Activated naive CD4-positive, alpha-beta T cell treated with Interleukin-2 at 50 U/mL for 16 hours (primary cell): Measurements from ENCODE around the gene RPGRIP1L.

Experiments used
- DNase-seq: peaks from one replicate; pipeline ENCODE4 v3.0.0-alpha.2; 2020

Gene RPGRIP1L

DNA sequence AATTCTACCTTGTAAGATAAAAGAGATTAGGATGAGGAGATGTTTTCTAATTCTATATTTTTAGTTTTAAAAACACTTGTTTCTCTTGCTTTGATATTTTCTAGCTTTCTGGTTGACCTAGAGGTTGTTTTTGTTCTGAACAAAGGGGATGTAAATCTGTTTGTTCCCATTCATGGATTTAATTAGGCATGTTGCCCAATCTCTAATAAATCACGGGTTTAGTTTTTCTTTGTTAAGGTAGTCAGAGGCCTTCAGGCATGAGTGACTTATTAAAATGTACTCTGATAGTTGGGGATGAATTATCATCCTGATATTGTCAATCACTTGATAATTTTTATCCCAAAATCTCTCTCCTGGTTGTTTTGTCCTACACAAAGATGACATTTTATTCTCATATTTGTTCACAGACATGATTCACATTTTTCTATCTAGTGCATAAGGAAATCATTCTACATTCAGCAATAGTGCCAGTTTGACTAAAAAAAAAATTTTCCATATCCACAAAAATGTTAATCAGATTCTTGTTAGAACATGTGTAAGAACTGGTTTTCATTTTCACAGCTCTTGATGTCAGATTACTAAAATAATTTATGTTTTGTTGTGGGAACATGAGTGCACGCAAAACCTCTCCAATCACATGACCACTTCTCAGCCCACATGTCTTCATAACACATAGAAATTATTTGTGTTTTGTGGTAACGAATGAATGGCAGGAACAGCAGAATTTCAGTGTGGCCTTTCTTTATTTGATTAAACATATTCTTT is 105.0 kb downstream of the RPGRIP1L start:
- no peak for DNase-seq

DNA sequence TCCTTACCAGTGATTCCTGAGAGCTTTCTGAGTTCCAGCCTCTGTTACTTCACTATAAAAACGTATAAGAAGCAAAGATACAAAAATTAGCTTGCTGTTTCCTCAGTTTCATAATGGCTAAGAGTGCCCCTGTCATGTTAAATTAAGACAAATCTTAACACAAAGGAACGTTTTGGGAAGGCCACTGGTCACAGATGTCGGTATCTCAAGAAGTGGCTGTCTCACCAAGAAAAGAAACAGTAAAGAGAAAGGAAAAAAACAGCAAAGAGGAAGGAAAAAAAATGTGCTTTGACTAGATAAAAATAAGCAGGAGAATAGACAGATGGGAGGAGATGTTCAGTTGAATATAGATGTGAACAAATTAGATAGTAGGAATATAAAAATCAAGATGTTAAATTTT is 105.9 kb downstream of the RPGRIP1L start:
- no peak for DNase-seq

DNA sequence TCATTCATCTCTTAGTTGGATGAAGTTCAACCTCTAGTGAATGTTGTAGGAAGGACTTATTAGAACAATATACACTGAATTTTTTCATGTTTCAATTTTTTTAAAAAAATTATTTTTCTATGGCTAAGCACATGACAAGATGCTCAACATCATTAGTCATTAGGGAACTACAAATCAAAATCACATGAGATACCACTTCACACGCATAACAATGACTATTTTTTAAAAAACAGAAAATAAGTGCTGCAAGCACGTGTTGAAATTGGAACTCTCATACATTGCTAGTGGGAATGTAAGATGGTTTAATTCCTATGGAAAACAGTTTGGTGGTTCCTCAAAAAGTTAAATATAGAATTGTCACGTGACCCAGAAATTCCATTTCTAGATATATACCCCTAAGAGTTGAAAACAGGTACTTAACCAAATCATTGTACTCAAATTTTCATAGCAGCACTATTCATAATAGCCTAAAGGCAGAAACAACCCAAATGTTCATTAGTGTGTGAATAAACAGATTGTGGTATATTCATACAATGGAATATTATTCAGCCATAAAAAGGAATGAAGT is 115.5 kb downstream of the RPGRIP1L start:
- no peak for DNase-seq

DNA sequence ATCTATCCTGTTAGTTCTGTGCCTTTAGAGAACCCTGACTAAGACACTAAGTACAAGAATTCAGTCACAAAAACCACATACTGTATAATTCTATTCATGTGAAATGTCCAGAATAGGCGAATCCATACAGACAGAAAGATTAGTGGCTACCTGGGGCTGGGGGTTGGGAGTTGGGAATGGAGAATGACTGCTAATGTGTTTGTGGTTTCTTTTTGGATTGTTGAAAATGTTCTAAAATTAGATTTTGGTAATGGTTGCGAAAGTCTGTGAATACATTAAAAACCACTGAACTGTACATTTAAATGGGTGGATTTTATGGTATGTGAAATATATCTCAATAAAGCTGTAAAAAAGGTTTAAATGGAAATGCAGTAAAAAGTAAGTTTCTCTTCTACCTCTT is 120.3 kb downstream of the RPGRIP1L start:
- no peak for DNase-seq

DNA sequence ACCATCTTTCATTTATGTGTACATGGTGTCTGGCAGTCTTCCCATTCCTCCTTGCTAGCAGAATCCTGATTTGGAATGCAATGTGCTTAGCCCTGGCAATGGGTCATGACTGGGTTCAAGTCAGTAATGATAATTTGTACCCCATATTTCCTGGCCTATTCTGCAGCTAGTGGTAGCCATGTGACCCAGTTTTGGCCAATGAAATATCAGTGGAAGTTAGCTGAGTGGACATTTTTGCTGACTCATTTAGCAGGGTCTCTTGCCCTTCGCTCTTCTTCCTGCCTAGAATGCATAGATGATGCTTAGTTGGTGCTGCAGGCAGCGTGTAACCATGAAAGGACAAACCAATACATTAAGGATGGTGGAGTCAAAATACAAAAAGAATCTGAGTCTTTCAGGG is 121.9 kb downstream of the RPGRIP1L start:
- DNase-seq: no peak

DNA sequence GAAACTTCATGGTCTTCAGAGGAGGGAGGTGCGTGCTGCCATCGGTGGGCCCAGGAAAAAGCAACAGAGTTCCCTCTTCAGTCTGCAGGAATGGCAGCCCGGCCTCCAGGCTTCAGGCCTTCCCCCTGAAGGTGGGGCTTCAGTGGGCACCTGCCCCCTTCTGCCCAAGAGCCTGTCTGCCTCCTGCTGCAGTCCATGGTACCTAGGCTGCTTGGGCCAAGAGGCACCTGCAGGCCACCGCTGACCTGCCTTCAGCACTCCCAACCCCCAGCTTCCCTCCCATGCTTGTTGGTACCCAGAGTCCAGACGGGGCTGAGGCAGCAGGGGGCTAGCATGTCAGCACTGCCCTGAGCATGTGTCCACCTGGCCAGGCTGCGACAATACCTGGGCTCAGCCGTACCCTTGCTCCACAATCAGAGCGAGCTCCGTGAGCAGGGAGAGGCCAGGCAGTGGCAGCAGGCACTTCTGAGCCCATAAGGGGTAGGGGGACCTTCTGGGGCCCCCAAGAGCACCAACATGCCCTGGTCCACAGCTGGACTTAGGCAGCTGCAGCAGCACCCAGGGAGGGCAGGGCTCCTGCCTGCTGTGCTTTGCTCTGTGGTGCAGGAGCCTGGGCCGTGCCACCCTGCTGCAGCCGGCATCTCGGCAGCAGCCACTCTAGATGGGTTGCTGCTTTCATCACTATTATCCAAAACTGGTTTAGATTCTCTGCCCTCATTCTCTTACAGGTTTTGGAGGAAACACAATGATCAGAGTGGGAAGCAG is 123.4 kb downstream of the RPGRIP1L start:
- no peak for DNase-seq

DNA sequence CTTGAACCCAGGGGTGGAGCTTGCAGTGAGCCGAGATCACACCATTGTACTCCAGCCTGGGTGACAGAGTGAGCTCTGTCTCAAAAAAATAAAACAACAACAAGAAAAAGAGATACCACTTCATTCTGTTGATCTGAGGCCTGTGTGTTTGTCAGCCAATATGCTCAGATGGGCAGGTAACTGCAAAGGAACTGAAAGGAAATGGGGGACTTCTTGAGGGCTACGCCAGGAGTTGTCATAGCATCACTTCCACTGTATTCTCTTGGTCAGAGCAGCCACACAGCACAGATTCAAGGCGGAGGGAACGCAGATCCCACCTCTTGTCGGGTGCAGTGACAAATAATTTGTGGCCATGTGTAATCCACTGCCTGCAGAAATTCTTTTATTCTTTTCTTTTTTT is 126.8 kb downstream of the RPGRIP1L start:
- no peak for DNase-seq

DNA sequence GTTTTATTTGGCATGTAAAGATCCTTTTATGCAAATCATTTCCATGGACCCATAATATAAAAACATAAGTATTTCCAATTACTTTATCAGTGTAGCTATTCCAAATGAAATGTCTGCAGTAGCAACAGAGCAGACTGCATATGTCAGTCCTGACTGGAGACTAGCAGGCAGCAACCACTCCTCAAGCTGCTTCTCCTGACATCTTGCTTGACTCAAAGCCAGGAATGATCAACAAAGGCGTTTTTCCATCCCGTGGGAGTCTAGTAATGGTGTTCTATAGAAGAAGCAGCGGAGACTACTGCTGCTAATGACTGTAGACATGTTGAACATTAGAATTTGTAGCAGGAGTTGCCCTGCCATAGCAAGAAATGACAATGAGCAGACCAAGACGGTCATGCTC is 127.4 kb downstream of the RPGRIP1L start:
- no peak for DNase-seq

DNA sequence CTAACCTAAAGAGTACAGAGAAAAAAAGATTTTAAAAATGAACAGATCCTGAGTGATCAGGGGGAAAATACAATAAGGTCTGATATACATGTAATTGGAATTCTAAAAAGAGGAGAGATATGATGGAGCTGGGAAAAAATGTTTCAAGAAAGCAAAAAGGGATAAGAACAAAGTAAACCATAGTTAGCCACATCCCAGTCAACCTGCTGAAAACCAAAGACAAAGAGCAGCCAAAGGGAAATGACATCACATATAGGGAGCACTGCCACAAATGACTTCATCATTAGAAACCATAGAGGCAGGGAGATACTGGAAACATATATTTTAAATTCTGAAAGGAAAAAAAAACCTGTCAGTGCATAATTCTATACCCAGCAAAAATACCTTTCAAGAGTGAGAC is 131.9 kb downstream of the RPGRIP1L start:
- DNase-seq: no peak

DNA sequence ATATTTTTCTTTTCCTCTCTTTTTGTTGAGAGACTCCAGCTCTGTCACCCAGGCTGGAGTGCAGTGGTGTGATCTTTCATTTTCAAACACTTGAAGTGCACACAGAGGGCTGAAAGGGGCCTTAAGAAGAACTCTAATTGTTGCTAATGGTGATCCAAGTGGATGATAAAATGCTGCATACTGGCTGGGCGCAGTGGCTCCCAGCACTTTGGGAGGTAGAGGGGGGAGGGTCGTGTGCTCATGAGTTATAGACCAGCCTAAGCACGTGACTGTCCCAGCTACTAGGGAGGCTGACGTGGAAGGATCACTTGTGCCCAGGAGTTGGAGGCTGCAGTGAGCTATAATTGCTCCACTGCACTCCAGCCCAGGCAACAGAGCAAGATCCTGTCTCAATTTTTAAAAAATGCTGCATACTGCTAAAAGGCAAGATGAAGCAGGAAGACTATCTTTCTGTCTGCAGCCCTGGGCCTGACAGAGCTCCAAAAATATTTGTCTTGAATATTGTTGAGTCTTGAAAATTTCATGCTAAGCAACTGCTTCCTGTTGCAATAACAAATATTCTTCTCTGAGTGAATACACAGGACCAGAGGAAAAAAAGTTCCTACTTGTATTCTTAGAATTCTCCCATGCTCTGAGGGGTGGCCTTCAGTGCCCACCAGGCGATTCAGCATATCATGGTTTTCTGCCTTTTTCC is 137.0 kb downstream of the RPGRIP1L start:
- DNase-seq: no peak

DNA sequence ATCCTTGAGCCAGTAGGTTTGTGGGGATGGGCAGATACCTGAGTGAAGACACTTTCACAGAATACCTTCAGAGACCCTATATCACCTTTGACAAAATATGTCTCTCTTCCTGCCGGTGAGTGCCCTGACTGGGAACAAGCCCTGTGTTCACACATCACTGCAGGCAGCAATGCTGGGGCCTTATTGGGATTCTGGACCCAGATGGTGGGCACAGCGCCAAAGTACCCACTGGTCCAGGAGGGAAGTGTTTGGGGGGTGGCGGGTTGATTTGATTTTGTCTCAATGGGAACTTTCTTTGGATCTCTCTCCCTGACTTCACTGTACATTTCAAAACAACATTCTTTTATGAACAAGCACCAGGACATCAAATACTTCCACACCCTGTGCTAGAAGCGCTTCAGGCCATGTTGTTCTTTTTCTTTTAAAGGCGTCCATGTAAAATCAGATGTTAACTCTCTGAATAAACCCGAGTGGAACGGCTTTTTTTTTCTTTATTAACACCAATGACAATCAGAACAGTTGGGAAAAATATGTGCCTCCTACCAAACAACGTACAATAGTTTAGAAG is 138.3 kb downstream of the RPGRIP1L start:
- no peak for DNase-seq

DNA sequence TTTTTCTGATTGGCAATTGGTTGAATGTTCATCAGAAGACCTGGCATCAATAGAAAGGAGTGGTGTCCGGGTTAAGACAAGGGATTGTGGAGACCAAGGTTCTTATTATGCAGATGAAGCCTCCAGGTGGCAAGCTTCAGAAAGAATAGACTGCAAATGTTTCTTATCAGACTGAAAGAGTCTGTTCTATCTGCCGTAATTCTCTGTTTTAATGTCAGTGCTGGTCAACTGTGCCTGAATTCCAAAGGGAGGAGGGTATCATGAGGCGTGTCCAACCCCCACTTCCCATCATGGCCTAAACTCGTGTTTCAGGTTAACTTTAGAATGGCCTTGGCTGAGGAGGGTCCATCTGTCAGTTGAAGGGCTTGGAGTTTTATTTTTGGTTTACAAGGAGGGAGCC is 140.2 kb downstream of the RPGRIP1L start:
- no peak for DNase-seq

DNA sequence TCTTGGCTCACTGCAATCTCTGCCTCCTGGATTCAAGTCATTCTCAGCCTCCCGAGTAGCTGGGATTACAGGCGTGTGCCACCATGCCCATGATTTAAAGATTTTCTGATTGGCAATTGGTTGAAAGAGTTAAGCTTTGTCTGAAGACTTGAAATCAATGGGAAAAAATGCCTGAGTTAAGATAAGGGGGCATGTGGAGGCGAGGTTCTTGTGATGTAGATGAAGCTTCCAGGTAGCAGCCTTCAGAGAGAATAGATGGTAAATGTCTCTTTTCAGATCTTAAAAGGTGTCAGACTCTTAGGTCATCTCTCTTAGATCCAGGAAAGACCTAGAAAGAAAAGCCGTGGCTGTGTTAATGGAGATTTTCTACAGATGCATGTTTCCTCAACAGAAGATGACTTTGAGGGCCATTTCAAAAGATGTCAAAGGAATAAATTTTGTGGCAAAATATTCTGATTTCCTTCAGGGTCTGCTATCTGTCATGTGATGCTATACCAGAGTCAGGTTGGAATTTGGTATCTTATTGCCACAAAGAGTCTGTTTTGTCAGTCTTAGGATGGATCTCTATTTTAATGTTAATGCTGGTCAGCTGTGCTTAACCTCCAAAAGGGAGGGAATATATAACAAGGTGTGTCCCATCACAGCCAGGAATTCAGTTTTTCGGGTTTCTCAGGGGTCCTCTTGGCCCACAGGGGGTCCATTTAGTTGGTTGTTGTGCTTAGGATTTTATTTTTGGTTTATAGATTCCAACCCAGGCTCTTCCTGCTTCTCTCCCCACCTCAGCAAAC is 142.4 kb downstream of the RPGRIP1L start:
- DNase-seq: no peak

DNA sequence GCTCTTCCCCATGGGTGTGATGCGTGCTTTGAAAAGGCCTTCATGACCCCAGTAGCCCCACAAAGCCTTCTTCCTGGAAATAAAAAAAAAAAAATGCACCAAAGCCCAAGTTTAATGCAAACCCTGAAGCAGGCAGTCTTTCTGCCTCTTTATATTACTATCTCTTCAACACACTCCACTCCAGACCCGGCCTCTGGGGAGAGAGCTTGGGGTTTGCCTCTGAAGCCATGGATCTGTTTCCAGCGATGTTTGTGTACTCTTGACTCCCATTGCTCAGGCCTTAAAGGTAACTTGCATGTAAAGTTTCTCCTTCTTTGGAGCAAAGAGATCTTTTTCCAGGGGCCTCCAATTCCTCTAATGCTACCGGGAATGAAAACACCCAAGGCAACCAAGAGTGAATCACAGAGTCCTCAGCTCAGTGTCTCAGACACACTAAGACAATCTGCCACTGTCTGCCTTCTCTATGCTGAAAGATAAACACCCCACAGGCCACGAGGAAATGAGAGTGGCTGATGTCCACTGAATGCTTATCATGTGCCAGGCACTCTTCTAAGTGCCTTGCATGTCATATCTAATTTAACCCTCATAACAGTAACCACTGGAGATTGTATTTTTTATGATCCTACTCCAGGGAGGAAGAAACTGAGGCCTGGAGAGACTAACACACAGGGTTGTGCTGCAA is 144.2 kb downstream of the RPGRIP1L start:
- no peak for DNase-seq

DNA sequence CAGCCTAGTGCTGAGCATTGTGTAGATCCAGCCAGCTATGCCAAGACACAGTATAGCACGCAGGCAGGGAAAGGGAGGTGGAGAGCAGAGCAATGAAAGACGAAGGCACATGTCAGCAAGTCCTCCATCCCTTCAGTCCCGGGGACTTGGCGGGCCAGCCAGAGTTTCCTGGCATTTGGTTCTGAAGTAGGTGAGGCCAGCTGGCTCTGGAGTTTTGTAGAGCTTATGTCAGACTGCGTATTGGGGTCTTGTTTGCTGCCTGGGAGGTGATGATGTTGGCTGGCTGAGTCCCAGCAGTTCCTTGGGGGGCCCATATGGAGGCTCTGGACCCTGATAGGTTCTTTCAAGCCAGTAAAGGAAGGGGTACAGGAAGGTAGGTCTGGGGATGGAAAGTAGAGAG is 144.9 kb downstream of the RPGRIP1L start:
- DNase-seq: no peak

DNA sequence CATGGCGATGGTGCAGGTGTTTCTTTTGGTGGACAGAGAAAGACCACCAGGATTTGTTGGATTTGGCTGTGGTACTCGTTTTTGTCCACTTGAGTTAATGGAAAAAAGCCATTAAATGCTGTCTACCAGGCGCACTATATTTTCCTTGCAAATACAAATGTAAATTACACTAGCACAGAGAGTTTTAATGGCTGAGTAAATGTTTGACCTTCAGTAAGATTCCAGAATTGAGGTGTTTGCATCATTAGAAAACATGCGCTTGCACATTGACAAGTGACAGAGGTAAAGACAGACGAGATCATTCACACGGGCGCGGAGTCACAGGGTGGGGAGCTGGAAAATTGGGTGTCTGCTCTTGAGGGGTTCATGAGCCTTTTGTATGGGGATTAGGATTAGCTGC is 147.1 kb downstream of the RPGRIP1L start:
- DNase-seq: no peak

DNA sequence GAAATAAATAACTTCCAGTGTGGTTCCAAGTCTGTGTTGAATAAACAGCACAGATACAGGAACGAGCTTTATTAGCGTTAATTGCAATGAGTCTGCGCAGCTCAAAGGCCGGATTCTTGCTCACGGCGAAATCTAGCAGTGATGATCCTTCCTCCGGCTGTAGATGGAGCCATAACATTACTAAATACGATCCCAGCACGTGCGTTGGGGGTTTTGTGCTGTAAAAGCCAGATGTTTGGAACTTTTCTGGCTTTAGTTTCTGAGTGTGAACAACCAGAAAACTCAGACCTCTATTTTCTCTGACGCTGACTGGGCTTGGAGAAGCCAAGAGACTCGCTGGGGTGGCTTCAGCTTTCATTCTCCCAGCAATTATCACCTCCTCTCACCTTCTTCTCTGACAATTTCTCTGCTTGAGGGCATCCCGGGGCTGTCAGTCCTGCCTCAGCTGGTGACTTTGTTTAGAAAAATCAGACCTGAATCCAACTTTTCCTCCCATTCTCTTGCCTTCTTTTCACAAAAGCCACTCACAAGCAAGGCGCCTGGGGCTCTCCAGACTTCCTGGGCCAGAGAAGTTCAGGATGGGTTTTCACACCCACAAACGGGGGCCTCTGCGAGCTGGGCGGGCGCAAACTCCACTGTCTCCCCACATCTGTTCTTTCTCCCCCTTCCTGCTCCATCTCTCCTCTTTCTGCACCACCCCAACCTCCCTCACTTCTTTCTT is 153.5 kb downstream of the RPGRIP1L start:
- peak; percentile 50 for DNase-seq
